ENCODE data around the gene CCDC24.

- TF ChIP-seq CTCF (IDR thresholded peaks at IDR 0.05 in 8 of 11, conservative IDR thresholded peaks at IDR 0.05 in 3 of 11) (no peak), POLR2A (IDR thresholded peaks at IDR 0.05) (no peak)
These were observed 864 bp upstream of the CCDC24 start for GRCh38 chr1:43990271-43991199.
